ENCODE results near the gene AGBL1. TPM values are rescaled to one million over a fixed set of nuclear protein-coding genes. Genes with fewer than 3 reads are reported as not detected.

The AGBL1 gene
- total and polyA plus RNA-seq, 2 experiments from 2014 or later = 0.03 TPM; not detected in 1

DNA sequence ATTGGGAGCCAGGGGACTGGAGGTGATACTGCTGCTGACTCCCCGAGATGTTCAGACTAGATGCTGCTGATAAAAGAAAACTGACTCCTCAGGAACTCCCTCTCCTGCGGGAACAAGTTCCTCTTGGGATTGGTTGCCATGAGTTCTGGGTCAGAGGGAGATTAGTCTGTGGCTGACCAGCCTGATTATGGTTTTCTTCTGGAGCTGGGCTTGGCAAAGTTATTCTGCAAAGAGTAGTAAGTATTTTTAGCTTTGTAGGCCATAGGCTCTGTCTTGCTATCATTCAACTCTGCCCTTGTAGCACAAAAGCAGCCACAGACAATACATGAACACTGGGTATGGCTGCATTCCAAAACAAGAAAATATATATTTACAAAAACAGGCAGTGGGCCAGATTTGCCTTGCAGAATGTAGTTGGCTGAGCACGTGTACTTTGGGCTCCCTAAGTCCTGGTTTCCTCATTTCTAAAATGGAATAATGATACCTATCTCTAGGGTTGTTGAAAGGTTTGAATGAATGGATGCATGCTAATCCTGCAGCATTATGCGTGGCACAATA is 796.8 kb downstream of the AGBL1 start:
- Histone ChIP-seq H3K27ac (ENCODE audit: low read depth) (no peak overlapping the region), H3F3A (replicated peaks; ENCODE audit: low read depth) (no peaks in the 10 kb centered on the region), H2AFZ (no peak overlapping the region), H3K4me1 (ENCODE audit: insufficient read depth) (no peaks in the 10 kb centered on the region), H3K27me3 (ENCODE audit: insufficient read depth) (no peaks in the 10 kb centered on the region), H3K9me2 (ENCODE audit: insufficient read depth) (peaks cover 7% of the 10 kb centered on the region; the same call in 1 of the 2 replicates), H3K36me3 (ENCODE audit: insufficient read depth) (no peaks in the 10 kb centered on the region), H3K79me2 (replicated peaks; ENCODE audit: insufficient read depth) (no peaks in the 10 kb centered on the region), H4K20me1 (replicated peaks; ENCODE audit: insufficient read depth) (no peaks in the 10 kb centered on the region), H3K4me2 (no peak overlapping the region), H3K4me3 (no peak overlapping the region)
- ATAC-seq = no peak
- no peak for DNase-seq (ENCODE audit: low spot score)
- H3K4me3 Mint-ChIP-seq = no peak overlapping the region
- no peaks in the 10 kb centered on the region for H3K27me3 Mint-ChIP-seq (ENCODE audit: insufficient read depth, low read depth, poor library complexity)
- H3K9me3 Mint-ChIP-seq = no peaks in the 10 kb centered on the region
- H3K4me1 Mint-ChIP-seq = peaks cover 3% of the 10 kb centered on the region; the same call in 1 of the 3 replicates
- TF ChIP-seq, protein P1, sequence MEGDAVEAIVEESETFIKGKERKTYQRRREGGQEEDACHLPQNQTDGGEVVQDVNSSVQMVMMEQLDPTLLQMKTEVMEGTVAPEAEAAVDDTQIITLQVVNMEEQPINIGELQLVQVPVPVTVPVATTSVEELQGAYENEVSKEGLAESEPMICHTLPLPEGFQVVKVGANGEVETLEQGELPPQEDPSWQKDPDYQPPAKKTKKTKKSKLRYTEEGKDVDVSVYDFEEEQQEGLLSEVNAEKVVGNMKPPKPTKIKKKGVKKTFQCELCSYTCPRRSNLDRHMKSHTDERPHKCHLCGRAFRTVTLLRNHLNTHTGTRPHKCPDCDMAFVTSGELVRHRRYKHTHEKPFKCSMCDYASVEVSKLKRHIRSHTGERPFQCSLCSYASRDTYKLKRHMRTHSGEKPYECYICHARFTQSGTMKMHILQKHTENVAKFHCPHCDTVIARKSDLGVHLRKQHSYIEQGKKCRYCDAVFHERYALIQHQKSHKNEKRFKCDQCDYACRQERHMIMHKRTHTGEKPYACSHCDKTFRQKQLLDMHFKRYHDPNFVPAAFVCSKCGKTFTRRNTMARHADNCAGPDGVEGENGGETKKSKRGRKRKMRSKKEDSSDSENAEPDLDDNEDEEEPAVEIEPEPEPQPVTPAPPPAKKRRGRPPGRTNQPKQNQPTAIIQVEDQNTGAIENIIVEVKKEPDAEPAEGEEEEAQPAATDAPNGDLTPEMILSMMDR (conservative IDR thresholded peaks at IDR 0.05; ENCODE audit: low read depth in 2 of 2) = no peak
- no peak for TF ChIP-seq POLR2AphosphoS5 (IDR thresholded peaks at IDR 0.05; ENCODE audit: low read depth)
- no peak for TF ChIP-seq EZH2 (IDR thresholded peaks at IDR 0.05; ENCODE audit: low read depth, unreplicated experiment)
- no peak for TF ChIP-seq ZNF331 (CRISPR knock-in tag; IDR thresholded peaks at IDR 0.05; ENCODE audit: low read depth)
- TF ChIP-seq, protein P2, sequence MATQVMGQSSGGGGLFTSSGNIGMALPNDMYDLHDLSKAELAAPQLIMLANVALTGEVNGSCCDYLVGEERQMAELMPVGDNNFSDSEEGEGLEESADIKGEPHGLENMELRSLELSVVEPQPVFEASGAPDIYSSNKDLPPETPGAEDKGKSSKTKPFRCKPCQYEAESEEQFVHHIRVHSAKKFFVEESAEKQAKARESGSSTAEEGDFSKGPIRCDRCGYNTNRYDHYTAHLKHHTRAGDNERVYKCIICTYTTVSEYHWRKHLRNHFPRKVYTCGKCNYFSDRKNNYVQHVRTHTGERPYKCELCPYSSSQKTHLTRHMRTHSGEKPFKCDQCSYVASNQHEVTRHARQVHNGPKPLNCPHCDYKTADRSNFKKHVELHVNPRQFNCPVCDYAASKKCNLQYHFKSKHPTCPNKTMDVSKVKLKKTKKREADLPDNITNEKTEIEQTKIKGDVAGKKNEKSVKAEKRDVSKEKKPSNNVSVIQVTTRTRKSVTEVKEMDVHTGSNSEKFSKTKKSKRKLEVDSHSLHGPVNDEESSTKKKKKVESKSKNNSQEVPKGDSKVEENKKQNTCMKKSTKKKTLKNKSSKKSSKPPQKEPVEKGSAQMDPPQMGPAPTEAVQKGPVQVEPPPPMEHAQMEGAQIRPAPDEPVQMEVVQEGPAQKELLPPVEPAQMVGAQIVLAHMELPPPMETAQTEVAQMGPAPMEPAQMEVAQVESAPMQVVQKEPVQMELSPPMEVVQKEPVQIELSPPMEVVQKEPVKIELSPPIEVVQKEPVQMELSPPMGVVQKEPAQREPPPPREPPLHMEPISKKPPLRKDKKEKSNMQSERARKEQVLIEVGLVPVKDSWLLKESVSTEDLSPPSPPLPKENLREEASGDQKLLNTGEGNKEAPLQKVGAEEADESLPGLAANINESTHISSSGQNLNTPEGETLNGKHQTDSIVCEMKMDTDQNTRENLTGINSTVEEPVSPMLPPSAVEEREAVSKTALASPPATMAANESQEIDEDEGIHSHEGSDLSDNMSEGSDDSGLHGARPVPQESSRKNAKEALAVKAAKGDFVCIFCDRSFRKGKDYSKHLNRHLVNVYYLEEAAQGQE (IDR thresholded peaks at IDR 0.05; ENCODE audit: unreplicated experiment) = no peak
- no peak for TF ChIP-seq ZNF462 (CRISPR knock-in tag; IDR thresholded peaks at IDR 0.05)
- no peak for TF ChIP-seq NANOG (IDR thresholded peaks at IDR 0.05; ENCODE audit: borderline replicate concordance)
- TF ChIP-seq, protein P3, sequence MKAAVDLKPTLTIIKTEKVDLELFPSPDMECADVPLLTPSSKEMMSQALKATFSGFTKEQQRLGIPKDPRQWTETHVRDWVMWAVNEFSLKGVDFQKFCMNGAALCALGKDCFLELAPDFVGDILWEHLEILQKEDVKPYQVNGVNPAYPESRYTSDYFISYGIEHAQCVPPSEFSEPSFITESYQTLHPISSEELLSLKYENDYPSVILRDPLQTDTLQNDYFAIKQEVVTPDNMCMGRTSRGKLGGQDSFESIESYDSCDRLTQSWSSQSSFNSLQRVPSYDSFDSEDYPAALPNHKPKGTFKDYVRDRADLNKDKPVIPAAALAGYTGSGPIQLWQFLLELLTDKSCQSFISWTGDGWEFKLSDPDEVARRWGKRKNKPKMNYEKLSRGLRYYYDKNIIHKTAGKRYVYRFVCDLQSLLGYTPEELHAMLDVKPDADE (IDR thresholded peaks at IDR 0.05) = no peak
- no peak for TF ChIP-seq STAT1 (IDR thresholded peaks at IDR 0.05; ENCODE audit: unreplicated experiment)
- TF ChIP-seq CREB1 (CRISPR knock-in tag; IDR thresholded peaks at IDR 0.05; ENCODE audit: low read depth) = no peak
- no peak for TF ChIP-seq ZNF114 (CRISPR knock-in tag; IDR thresholded peaks at IDR 0.05)
- no peak for TF ChIP-seq EZH2phosphoT487 (IDR thresholded peaks at IDR 0.05; ENCODE audit: unreplicated experiment)
- TF ChIP-seq JUNB (IDR thresholded peaks at IDR 0.05; ENCODE audit: unreplicated experiment) = no peak
- no peaks in the 10 kb centered on the region for H3K36me3 Mint-ChIP-seq (ENCODE audit: low read depth)
- H3K27ac Mint-ChIP-seq = no peak overlapping the region

All from GM23338 (cell line).